GM19043 (cell line): ENCODE measurements around the gene DCLK2.
"Not testable (repeated sequence)": the region's sequence is repeated elsewhere in the genome, so short reads cannot be mapped to it uniquely, and the experiment has no call there.

Experiments
- ATAC-seq: cut with Tn5 transposase; IDR thresholded peaks from one replicate; pipeline ENCODE4 v1.9.1; 2021; ENCODE audit warnings: low read depth; ENCODE audit not compliant: unreplicated experiment

Gene DCLK2

DNA sequence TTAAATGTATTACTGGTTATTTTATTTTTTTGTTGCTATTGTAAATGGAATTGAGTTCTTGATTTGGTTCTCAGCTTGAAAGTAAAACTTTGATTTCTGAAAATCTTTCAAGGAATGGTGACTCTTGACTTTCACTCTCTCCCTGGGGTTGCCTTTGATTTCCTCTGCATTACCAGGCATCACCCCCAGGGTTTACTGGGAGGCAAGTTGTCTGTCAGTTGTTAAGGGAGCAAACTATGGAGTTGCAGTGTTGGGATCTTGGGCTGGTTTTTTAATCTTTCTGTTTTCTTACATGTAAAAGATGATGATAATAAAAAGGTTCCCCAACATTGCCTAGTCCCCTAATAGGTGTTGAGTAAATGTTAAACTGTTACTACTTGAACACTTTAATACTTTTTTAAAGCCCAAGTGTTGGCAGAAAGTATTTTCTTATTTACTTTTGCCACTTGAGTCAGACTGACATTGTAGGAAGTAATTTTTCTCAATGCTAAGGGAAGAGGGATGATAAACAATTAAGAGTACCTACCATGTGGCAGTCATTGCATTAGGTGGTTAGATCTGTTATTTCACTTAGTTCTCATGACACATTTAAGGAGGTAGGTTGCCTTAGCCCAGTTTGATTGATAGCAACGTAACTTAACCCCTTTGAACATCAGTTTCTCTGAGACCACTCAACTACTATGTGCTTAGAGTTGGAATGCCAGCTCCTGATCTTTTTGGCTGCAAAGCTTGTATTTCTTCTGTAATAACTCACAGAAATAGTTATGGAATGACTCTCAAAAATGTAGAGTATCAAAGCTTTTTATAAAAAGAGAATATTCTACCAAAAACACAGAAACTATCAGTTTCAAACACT is 67.1 kb downstream of the DCLK2 start:
- ATAC-seq: no peak

DNA sequence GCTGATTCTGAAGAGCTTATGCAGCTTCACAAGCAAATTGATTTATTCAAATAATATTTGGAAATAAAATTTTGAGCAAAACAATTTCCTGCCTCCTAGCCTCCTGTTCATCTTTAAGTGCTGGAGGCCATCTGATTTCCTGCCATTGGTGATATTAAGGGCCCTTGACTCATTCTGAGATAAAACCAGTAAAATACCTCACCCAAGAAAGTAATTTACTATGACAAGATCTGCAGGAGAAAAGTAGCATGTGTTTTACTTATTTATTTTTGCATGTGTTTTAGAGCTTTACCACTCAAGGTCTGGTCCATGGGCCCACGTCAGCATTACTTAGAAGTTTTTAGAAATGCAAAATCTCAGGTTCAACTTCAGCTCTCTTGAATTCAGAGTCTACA is 67.7 kb downstream of the DCLK2 start:
- ATAC-seq: no peak

DNA sequence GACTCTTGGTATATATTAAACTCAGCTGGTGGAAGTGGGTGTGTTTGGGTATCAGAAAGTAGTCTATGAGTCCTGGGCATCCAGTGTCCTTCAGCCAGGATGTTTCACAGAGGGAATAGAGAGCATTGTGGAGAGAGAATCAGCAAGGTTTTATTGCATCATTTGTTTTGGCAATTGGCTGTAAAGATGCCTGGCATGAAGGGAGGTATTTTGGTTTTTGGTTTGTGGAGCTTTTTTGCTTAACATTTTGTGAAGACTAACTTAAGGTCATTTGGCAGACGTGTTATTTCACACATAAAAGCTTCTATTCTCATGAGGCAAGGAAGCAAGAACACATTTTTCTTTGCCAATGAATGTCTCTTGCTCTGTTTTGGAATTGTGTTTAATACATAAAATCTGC is 71.1 kb downstream of the DCLK2 start:
- no peak for ATAC-seq

DNA sequence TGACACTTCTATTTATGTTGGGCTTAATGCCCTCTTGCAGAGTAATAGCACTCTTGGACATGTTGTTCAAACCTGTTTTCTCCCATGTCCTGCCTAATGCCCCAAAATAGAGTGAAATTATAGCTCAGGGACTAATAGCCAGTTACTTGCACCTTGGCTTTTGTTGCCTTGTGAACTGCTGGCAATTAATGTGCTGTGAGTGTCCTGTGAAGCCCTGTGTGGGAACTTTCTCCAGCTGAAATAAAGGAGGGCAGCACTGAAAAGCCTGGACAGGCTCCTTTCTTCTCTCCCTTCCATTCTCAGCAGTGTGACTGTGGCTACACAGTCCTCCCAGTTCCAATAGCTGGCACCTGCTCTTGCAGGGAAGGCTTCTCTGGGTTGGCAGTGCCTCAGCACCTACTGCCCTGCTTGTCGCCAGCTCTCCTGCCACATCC is 72.4 kb downstream of the DCLK2 start:
- no peak for ATAC-seq

DNA sequence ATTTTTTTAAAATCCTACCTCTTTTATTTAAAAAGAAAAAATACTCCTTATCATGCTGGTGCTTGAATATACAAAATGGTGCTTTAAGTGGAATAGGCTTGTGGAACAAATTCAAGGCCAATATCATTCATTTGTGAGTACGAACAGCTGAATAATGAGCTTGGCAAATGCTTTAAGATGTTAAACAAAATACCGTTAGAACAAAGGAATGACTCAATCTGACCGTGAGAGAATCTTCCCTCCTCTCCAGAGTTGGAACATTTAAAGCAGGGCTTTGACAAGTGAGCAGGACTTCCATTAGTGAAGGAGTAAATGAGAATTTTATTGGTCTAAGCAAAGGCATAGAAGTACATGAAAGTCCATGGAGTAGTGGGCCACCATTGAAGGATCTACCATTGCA is 74.5 kb downstream of the DCLK2 start:
- ATAC-seq: no peak

DNA sequence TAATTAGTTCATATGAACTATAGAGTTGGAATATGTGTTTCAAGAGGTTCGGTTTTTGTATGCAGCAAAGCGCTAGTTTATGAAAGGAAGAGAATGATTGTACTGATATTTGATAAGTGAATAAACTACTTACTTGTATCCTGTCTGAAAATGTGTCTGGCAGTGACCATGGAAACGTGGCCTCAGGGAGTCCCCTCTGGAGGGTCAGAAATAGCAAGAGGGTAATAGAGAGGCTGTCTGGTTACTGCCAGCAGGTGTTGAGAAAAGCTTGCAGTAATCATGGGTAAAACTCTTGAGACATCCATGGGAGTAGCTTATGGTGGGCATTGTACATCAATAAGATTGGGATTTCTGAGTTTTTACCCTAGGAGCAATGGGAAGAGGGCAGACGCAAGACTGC is 77.1 kb downstream of the DCLK2 start:
- no peak for ATAC-seq

DNA sequence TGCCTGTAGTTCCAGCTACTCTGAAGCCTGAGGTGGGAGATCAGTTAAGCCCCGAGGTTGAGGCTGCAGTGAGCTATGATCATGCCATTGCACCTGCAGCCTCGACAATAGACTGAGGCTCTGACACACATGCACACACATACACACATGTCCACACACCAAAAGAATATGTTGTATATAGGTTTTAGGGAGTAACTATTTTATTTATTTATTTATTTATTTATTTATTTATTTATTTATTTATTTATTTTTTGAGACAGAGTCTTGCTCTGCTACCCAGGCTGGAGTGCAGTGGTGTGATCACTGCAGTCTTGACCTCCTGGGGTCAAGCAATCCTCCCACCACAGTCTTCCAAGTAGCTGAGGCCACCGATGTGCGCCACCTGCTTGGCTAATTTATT is 78.3 kb downstream of the DCLK2 start:
- ATAC-seq: no peak

DNA sequence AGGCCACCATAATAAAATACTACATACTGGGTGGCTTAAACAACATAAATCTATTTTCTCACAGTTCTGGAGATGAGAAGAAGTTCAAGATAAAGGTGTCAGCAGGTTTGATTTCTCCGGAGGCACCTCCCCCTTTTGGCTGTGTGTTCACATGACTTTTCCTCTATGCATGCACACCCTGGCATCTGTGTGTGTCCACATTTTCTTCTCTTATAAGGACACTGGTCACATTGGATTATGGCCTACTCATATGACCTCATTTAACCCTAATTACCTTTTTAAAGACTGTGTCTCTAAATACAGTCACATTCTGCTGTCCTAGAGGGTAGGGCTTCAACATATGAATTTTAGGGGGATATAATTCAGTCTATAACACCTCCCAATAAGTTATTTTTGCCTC is 79.8 kb downstream of the DCLK2 start:
- ATAC-seq: no peak

DNA sequence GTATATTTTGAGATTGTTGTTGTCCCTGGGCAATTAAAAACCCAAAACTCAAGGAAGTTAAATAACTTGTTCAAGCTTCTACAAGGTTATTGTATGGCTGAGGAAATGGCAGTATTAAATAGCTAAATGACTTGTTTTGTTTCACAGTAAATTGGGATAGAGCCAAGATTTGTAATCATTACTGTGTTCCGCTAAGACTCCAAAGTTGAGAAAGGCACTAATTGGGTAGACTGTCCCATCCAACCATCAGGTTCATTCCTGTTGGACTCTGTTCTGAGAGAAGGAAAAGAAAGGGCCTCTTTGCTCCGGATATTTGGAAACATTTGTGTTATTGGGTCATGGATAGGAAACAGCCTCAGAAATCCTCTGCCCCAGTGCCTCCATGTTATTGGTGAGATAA is 82.2 kb downstream of the DCLK2 start:
- ATAC-seq: no peak

DNA sequence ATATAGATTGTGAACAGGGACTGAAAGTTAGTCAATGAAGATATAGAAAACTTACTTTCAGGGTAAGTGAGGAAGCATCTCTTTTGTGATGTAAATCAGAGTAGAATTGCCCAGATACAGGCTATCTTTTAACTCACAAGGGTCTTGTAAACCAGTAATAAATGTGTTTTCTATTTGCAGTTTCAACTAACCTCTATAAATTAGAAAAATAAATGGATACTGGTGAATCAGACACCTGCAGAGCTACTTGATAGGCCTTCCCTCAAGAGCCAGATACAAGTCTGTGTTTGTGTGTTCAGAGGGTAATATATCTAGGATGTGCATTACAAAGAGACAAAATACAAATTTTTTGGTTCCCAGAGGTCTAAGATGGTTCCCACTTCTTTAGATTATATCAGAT is 82.9 kb downstream of the DCLK2 start:
- ATAC-seq: no peak

DNA sequence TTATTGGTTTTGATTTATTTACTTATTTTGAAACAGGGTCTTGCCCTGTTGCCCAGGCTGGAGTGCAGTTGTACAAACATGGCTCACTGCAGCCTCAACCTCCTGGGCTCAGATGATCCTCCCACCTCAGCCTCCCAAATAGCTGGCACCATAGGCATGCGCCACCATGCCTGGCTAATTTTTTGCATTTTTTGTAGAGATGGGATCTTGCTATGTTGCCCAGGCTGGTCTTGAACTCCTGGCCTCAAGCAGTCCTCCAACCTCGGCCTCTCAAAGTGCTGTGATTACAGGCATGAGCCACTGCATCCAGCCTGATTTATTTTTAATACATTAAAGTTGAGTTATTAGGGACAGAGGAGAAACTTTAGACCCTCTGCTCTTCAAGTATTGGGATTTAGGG is 83.8 kb downstream of the DCLK2 start:
- ATAC-seq: not testable (repeated sequence)

DNA sequence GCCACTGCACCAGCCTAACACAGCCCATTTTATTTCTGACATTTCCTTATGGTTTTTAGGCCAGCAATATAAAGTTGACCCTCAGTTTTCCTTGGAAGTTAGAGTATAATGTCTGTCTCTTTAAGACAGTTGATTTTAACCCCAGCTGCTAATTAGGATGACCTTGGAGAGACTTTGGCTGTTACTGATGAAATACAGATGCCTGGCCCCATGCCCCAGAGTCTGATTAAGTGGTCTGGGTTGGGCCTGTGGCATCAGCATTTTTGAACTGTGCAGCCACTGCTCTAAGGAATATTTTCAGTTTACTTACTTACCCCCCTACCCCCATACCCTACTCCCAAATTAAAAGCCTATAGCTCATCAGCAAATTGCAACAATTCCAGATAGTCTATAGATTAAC is 85.8 kb downstream of the DCLK2 start:
- no peak for ATAC-seq

DNA sequence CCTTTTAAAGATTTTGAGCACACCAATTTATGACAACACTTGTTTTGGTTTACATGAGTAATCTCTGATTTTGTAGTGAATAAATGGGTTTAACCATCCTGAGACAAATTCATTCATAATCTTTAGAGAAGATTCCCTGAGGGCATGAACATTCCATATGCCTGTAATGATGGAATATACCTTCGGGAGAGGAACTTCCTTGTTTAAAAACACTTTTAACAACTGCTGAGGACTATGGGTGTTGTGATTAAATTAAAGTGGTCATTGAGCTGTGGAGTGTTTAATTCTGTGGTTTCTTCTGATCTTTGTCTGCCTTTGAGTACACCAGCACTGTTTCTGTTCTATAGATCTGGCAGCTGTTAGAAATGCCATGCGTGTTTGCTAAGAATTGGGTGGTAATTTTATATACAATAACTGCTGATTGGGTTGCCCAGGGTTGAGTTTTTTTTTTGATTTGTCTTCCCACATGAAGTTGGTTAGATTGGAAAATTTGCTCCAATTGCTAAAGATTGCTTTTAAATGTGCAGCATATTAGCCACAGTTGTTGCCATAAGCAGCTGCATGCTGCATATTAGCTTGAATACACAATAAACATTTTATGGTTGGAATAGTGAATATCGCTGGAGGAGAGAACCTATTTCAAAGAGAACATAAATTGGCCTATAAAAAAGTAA is 86.8 kb downstream of the DCLK2 start:
- no peak for ATAC-seq

DNA sequence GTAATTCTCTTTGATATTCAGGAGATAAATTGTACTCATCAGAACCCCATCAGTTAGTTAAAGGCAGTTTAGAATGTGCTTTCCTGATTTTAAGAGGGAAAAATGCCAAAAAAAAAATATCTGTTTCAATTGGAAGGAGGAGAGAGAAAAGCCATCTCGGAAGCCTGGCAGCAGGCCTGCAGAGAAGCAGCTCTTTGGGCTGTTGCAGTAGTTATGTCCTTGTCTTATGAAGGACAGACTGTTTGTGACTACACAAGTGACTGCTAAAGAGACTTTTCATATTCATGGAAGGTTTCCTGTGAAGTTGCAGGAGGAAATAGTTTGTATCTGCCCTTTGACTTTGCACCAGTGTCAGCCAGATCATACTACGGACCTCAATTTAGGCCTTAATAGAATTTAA is 88.8 kb downstream of the DCLK2 start:
- no peak for ATAC-seq

DNA sequence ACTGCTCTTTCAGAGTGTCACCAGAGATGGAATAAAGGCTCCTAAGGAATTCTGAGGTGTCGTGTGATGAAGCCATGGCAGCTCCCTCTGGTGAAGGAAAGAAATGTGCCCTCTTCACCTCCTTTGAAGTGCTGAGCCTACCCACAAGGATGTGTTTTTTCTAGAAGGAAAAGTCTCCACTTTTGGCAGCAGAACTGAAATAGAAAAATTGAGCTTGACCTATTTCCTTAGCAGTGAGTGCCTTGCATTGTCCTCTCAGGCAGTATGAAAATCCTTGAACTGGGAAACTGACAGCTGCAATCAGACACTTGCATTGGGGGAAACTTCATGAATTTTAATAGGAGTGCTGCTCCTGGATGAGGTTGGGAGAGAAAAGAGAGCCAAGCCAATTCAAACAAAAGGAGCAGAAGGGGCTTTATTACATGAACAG is 95.2 kb downstream of the DCLK2 start:
- ATAC-seq: no peak

DNA sequence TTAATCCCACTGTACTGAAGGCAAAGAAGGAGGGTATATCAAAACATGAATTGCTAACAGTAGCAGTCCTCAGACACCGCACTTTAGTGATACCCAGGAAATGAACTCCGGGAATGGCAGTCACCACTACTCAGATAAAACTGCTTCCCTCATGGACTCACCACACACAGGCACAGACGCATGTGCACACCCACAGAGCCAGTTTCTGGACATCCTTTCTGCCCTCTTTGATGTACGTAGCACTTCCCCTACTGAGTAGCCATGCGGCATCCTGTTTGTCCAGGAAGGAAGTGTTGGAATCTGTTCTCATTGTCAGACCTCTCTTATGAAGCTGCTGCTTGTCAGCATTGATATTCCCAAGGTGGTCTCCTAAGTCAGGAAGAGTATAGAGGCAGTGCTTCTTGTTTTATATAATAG is 95.7 kb downstream of the DCLK2 start:
- ATAC-seq: no peak

DNA sequence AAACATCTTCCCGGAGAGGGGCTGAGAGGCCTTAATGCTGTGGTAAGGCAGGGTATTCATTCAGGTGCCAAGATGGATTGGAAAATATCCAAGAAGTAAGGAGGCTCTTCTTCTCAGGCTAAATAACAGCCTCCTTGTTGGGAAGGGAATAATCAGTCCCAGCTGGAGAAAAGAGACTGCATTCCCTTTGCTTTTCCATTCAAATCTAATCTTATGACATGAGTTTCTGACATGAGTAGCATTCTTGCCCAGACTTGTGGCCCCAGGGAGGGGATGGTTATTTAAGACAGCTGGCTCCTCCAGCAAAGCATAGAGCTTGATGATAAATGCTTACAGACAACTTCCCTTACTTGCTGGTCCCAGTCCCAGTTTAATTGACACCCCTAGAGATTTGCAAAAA is 98.3 kb downstream of the DCLK2 start:
- ATAC-seq: no peak

DNA sequence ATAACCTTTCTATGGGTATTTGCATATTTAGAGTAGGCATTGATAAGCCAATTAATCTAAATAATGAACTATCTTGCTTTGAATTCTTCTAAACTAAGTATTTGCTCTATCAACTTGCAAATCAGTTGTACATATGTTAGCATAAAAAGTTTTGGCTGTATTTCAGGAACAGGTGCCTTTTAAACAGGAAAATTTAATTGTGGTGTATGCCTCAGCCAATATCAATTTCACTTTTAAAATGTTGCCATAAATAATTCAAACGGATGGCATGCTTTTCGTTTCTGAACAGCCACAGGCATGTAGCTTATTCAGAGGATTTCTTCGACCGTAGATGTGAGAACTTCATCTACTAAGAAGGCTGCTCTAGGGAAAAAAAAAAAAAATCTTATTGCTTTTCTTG is 99.9 kb downstream of the DCLK2 start:
- ATAC-seq: no peak

DNA sequence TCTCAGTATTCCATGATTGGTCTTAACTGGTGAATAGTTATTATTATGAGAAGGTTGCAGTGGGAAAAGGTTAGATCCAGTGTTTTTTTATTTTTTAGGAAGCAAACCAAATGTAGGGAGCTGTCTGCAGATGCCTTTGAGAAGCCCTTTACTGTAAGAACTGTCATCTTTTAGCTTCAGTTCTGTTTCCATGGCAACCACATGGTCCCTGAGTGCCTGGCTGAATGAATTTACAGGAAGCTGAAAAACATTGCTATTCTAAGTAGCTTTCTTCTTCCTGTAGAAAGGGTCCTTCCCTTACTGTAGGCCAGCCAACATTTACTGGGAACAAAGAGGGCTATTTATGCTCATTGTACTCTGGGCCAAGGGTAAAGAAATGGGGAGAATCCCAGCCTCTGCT is 103.3 kb downstream of the DCLK2 start:
- no peak for ATAC-seq

DNA sequence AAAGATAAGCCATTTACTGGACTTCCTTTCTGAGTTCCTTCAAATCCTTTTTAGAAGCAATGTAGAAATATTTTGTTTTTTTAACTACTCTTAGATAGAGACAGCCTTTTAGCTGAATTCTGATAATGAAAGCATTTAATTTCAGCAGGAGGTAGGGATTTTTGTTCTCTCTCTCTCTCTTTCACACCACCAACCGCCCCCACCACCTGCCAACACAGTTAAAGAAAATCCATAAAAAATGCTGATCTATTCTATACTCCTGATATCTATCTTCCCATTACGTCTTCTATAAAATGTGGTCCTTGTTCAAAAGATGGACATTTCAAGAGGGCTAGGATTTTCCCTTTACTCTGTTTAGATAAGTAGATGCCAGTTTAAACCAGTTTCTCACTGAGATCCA is 104.5 kb downstream of the DCLK2 start:
- ATAC-seq: no peak

DNA sequence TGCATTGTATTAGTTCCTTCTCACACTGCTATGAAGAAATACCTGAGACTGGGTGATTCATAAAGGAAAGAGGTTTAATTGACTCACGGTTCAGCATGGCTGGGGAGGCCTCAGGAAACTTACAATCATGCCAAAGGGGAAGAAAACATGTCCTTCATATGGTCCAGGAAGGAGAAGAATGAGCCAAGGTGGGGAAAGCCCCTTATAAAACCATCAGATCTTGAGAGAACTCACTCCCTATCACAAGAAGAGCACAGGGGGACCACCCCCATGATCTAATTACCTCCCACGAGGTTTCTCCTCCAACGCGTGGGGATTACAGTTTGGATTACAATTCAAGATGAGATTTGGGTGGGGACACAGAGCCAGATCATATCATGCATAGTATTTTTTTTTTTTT is 106.8 kb downstream of the DCLK2 start:
- ATAC-seq: not testable (repeated sequence)

DNA sequence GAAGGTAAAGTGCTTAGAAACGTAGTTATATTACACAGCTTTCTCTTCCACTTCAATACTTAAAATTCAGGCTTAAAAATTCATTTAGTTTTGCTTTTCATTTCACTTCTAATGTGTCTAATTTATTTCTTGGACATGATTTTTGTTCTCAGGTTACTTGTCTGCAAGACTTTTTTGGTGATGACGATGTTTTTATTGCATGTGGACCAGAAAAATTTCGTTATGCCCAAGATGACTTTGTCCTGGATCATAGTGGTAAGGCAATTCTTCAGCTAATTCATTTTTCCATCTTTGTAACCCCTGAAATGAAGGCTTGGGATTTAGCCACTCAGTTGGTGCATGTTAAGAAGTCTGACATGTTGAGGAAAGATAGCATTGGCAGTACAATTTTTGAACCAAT is 114.7 kb downstream of the DCLK2 start:
- ATAC-seq: no peak
